ENCODE data around the gene KRTDAP.

DNA sequence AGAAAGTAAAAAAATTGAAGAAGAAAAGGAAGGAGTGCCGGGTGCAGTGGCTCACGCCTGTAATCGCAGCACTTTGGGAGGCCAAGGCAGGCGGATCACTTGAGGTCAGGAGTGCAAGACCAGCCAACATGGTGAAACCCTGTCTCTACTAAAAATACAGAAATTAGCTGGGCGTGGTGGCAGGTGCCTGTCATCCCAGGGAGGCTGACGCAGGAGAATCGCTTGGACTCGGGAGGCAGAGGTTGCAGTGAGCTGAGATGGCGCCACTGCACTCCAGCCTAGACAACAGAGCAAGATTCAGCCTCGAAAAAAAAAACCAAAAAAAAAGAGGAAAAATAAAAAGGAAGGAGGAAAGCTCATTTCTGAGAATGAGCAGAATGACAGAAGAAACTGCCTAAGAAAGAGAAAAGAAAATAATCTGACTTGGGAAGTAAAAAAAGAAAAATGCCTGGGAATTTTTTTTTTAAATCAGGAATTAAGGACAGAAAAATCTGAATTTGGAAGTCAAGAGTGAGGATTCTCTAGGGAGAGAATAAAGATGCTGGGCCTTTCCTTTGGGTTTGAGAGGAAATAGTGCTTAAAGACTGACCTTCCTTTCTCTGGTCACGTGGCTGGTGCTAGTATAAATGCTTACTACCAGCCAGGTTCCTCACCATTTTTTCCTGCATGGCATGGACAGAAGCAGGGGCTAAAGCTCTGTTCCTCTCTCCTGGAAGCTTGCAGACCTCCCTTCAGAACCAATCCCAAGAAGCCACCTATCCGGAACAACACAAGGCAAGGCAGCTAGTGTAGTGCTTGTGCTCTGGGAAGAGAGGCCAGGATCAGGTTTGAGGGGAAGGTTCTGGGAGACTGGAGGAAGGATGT is 42.4 kb downstream of the KRTDAP start, which contains the start of gene FFAR2:
- TF ChIP-seq CTCF (IDR thresholded peaks at IDR 0.05; ENCODE audit: insufficient read depth, low read length) (no peak), GABPA (IDR thresholded peaks at IDR 0.05; ENCODE audit: low read depth) (no peak), SPI1 (IDR thresholded peaks at IDR 0.05; ENCODE audit: borderline replicate concordance, low read depth) (no peak), POLR2AphosphoS5 (IDR thresholded peaks at IDR 0.05; ENCODE audit: low read depth) (no peak)
- TF ChIP-seq, protein P1, sequence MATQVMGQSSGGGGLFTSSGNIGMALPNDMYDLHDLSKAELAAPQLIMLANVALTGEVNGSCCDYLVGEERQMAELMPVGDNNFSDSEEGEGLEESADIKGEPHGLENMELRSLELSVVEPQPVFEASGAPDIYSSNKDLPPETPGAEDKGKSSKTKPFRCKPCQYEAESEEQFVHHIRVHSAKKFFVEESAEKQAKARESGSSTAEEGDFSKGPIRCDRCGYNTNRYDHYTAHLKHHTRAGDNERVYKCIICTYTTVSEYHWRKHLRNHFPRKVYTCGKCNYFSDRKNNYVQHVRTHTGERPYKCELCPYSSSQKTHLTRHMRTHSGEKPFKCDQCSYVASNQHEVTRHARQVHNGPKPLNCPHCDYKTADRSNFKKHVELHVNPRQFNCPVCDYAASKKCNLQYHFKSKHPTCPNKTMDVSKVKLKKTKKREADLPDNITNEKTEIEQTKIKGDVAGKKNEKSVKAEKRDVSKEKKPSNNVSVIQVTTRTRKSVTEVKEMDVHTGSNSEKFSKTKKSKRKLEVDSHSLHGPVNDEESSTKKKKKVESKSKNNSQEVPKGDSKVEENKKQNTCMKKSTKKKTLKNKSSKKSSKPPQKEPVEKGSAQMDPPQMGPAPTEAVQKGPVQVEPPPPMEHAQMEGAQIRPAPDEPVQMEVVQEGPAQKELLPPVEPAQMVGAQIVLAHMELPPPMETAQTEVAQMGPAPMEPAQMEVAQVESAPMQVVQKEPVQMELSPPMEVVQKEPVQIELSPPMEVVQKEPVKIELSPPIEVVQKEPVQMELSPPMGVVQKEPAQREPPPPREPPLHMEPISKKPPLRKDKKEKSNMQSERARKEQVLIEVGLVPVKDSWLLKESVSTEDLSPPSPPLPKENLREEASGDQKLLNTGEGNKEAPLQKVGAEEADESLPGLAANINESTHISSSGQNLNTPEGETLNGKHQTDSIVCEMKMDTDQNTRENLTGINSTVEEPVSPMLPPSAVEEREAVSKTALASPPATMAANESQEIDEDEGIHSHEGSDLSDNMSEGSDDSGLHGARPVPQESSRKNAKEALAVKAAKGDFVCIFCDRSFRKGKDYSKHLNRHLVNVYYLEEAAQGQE (IDR thresholded peaks at IDR 0.05; ENCODE audit: insufficient replicate concordance, low read depth) = no peak
